Activated CD4-positive, alpha-beta T cell treated with anti-CD3 and anti-CD28 coated beads, Interleukin-2, amount 50 U/mL, for 4 hours (primary cell): ENCODE results near the gene DYNC1LI1.
"Not testable (repeated sequence)": the region's sequence is repeated elsewhere in the genome, so short reads cannot be mapped to it uniquely, and the experiment has no call there.

Experiments
- DNase-seq, 2 experiments: peaks; one replicate each; pipeline ENCODE4 v3.0.0-alpha.2; 2020

The DYNC1LI1 gene

DNA sequence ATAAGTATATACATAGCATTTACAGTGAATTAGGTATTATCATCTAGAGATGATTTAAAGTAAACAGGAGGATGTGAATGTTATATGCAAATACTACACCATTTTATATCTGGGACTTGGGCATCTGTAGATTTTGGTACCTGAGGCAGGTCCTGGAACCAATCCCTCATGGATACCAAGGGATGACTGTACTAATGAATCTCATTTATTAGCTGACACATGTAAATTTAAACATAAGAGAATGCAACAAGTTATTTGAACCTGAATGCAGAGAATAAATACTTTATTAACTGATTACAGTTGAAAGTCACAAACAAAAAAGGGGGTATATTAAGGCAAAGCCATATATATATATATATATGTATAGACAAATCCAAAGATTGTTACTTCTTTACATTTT, 44.9 kb downstream of the DYNC1LI1 start:
- no peak for DNase-seq

DNA sequence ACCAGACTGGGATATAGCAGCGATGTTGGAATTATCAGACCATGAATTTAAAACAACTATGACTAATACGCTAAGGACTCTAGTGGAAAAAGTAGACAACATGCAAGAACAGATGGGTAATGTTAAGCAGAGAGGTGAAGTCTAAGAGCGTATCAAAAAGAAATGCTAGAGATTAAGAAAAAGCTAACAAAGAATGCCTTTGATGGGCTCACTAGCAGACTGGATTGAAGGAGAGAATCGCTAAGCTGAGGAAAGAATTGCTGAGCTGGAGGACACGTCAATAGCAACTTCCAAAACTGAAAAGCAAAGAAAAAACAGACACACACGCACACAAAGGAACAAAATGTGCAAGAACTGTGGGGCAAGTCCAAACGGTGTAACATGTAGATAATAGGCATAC, 48.0 kb downstream of the DYNC1LI1 start:
- DNase-seq, result no peak

GRCh38 chr3:32518921-32519320, 51.7 kb downstream of the DYNC1LI1 start:
- not testable (repeated sequence) for DNase-seq

DNA sequence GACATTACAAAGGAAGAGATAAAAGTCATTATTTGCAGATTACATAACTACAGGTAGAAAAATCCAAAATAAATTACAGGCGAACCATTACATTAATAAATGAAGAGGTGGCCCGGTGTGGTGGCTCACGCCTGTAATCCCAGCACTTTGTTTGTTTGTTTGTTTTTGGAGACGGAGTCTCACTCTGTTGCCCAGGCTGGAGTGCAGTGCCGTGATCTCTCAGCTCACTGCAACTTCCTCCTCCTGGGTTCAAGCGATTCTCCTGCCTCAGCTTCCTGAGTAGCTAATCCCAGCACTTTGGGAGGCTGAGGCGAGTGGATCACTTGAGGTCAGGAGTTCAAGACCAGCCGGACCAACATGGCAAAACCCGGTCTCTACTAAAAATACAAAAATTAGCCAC, 53.9 kb downstream of the DYNC1LI1 start:
- not testable (repeated sequence) for DNase-seq

DNA sequence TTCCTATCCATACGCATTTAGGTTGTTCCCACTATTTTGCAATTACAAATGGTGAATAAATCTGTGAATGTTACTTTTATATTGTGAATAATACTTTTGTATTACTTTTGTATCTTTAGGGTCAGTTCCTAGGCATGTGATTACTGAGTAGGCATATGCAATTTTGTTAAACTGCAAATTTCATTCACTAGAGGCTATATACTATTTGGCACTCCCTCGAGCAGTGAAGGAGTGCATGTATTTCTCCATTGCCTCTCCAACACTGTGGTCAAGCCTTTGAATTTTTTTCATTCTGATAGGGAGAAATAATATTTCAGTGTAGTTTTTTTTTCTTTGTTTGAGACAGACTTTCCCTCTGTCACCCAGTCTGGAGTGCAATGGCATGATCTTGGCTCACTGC, 59.7 kb downstream of the DYNC1LI1 start:
- no peak for DNase-seq

DNA sequence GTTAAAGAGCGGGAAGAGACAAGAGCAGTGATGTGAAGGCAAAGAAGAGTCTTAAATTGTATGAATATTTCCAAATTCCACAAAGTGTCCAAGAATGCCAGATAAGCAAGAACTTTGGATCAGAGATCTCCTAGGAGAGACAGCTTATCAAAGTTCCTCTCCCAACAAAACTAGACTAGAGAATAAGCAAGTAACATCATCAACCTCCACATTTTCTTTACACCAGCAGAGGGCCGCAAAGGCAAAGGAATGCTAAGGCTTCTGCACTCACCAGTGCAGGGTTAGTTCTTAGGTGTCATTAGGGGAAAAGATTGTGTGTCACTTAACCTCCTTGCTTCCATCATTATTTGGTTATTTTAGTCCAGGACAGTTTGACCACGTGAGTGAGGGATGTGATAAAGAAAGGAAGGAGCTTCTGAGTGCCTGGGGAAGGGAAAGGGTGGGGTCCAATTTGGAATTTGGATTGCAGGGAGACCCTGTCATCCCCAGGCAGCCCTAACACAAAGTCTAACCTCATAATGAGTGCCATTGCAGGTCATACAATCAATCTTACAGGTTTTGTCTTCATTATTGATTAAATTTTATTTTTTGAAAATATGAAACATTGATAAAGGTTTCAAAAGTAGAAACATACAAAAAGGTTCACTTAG, 60.5 kb downstream of the DYNC1LI1 start:
- DNase-seq, result peak; percentile 59 to 63

DNA sequence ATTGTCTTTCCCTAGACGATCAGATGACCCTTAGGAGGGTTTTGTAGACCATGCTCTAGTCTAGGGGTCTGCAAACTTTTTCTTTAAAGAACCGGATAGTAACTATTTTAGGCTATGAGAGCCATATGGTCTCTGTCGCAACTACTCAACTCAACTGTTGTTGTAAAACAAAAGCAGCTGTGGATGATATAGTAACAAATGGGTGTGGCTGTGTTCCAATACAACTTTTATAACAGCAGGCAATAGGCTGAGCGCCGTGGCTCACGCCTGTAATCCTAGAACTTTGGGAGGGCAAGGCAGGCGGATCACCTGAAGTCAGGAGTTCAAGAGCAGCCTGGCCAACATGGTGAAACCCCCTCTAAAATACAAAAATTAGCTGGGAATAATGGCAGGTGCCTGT, 61.9 kb downstream of the DYNC1LI1 start:
- DNase-seq, result no peak

DNA sequence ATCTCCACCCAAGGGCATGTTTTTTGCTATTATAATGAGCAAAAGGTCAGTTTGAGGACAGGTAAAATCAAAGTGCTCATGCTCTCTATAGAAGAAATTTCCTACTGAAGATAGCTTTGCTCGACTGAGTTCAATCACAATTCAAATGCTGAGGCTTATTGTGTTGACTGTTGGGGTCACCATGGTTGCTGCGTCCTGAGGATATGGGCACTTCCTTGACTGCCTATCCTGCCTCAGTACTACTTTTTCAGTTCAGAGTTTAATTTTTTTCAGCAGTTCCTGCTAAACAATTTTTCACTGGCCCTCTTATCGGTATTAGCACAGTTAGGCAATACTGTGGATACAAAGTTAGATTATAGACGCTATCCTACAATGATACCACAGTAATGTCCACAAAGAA, 64.2 kb downstream of the DYNC1LI1 start:
- DNase-seq, result no peak

DNA sequence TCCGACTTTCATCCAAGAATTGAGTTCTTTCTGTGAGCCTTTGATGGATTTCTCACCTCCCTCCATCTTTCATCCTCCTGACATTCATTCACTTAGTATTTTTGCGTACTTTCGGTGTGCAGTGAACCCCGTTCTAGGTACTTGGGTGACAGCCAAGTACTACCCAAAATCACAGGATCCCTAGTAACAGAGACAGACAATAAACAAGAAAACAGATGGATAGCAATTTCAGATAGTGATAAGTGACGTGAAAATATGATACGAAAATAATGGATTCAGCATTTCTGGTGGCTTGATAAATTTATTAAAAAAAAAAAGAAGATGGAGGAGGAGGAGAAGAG, 67.7 kb downstream of the DYNC1LI1 start:
- no peak for DNase-seq

- peak; percentile 56 to 60 for DNase-seq
These were observed 68.3 kb downstream of the DYNC1LI1 start, which contains the start of gene CMTM6 for GRCh38 chr3:32502118-32502945. Gene CMTM6 (minus strand): TSS chr3:32502852. CDS start chr3:32502745, 107 bp downstream.

- DNase-seq, result no peak
These were observed 68.9 kb downstream of the DYNC1LI1 start for GRCh38 chr3:32501783-32502117.

GRCh38 chr3:32500880-32501782, 69.5 kb downstream of the DYNC1LI1 start:
- no peak for DNase-seq

- DNase-seq, result no peak
These were observed 70.4 kb downstream of the DYNC1LI1 start for GRCh38 chr3:32500231-32500630.

DNA sequence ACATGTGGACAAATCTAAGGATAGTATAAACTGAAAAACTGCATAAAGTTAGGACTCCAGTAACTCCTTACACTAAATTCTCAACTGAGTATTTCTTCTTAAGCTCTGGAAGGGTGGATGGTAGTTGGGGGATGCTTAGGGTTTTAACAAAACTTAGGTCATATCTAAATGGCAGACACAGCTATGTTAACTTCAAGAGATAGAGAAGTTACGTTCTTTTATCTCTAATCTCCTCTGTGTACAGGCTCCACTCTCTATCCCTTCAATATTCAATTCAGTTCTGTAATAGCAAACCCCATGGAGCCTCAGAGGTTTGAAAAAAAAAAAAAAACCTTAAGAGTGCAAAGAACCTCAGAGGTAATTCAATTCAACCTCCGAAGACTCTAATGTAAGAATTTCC, 71.1 kb downstream of the DYNC1LI1 start:
- DNase-seq, result no peak

GRCh38 chr3:32498992-32499391, 71.7 kb downstream of the DYNC1LI1 start:
- no peak for DNase-seq

DNA sequence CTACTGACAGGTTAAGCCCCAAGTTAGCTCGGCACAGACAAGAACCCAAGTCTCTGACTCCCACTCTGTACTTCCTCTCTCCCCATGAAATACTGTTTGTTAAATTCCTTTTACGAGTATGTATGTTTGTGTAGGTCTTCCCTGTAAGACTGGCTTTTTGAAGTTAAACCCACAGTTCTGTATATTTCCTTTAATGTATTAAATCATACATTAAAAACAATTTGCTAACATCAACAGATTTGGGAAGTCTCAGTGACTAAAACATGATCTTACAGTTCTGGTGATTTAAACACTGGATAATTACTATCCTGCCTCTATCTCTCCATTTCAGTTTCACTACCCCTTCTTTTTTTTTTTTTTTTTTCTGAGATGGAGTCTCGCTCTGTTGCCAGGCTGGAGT, 72.4 kb downstream of the DYNC1LI1 start:
- no peak for DNase-seq

DNA sequence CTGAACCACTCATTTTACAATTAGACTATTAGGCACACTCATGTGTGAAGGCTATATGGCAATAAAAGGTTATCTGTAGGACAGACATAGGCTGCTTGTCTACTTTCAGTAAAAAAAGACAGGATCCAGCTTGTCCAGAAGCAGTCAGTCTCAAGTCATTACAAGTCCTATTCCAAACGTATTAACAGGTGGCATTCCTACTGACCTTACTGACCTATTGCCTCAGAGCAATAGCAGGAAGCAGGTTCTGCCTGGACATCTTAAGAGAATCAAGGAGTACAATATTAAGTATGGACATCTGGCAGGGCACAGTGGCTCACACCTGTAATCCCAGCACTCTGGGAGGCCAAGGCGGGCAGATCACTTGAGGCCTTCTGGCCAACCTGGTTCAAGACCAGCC, 75.0 kb downstream of the DYNC1LI1 start:
- no peak for DNase-seq

DNA sequence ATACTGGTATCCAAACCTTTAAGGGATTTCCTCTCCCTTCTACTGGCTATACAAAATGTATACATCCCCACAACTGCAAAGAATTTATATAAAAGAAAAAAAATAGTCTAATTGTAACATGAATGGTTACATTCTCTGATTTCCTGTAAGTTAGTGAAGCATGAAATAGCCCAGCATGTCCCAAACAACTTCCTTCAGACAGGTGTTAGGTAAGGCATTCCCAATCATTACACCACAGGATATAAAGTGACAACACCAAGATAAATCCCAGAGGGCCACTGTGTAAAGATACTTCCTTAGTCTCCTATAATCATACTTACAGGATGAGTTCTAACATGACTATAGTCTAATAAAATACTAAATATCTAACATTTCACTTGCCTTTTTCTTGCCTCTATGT, 75.6 kb downstream of the DYNC1LI1 start:
- DNase-seq, result no peak

- no peak for DNase-seq
These were observed 76.9 kb downstream of the DYNC1LI1 start for GRCh38 chr3:32493437-32494414.

DNA sequence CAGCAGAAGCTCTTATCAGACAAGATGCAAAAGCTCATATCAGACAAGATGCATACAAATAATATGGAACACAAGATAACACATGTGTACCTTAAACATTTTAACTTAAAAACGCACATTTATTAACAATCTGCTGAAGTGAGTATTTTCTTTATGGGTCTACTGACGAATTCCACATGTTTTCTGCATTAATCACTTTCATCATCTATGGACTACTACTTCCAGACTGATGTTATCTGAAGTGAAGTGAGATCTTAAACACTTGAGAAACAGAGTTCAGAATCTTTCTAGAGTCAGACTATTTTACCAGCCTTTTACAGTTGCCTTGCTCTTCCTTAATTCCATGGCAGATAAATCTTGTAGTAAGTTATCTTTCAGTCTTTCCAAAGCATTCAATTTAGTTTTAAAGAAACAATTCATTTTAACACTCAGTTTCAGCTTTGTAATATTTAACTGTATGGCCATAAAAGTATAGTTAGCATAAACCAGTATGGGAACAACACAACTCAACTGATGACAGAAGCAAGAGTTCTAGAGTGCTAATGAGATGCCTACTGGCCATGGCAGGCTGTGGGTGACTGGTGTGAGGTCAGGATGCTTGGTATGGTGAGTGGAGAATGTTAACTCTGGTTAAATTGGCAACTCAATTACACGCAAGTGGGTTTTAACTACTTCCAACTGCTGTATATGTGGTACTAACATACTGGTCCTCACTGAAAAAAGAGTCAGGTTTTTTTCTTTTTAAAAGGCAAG, 77.8 kb downstream of the DYNC1LI1 start:
- no peak for DNase-seq

DNA sequence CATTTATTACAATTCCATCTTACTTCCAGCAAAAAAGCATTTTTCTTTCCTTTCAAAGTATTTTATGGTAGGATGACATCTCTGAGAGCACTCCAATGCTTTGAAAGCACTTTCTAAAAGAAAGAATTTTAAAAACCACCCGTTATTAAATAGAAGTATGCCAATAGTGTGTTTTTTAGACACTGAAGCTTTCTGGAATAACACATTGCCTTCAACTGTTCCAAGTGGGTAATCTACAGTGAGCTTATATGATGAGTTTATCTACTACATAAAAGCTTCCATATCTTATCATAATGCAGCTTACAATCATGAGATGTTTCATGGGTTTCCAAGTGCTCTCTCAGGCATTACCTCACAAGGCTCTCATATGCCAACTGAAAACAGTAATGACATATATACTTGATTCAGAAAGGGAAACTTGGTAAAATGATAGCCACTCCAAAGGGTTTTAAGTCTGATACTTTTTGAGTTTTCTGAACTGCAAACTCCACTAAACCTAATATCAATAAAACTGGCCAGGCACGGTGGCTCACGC, 82.1 kb downstream of the DYNC1LI1 start:
- no peak for DNase-seq
